Naive B cell (primary cell): ENCODE data around the gene DNAJC16. TPM values are rescaled to one million over a fixed set of nuclear protein-coding genes. Genes with fewer than 3 reads are reported as not detected.

Experiments used
- ATAC-seq, 2 donors: fragments of 150-1000 bp; cut with Tn5 transposase; 2 replicates each; pipeline ENCODE4 v1.10.0; 2021; ENCODE audit warnings: low read depth in 2 of 2, mild to moderate bottlenecking in 2 of 2, moderate library complexity in 2 of 2
- DNase-seq: peaks from one replicate; pipeline ENCODE4 v3.0.0; 2022
- H3K27ac Mint-ChIP-seq, 6 donors: one replicate each; pipeline ENCODE4 v1.8.0; 2020 to 2022; ENCODE audit warnings: mild to moderate bottlenecking in 6 of 6, mixed read lengths in 6 of 6, moderate library complexity in 5 of 6, inconsistent platforms in 2 of 6
- H3K27me3 Mint-ChIP-seq, 3 donors: one replicate each; pipeline ENCODE4 v1.8.0; 2021 to 2022; ENCODE audit warnings: mixed read lengths in 3 of 3, mild to moderate bottlenecking in 1 of 3
- H3K36me3 Mint-ChIP-seq, 2 donors: one replicate each; pipeline ENCODE4 v1.8.0; 2020 to 2022; ENCODE audit warnings: mixed read lengths in 2 of 2, inconsistent platforms in 1 of 2, mild to moderate bottlenecking in 1 of 2
- H3K4me1 Mint-ChIP-seq, 3 donors: one replicate each; pipeline ENCODE4 v1.8.0; 2020 to 2022; ENCODE audit warnings: mixed read lengths in 3 of 3, inconsistent platforms in 1 of 3, mild to moderate bottlenecking in 1 of 3, moderate library complexity in 1 of 3
- H3K4me3 Mint-ChIP-seq, 8 donors: one replicate each; pipeline ENCODE4 v1.8.0; 2020 to 2022; ENCODE audit warnings: mild to moderate bottlenecking in 8 of 8, mixed read lengths in 8 of 8, moderate library complexity in 8 of 8, inconsistent platforms in 2 of 8
- H3K9me3 Mint-ChIP-seq, 7 donors: one replicate each; pipeline ENCODE4 v1.8.0; 2020 to 2022; ENCODE audit warnings: mixed read lengths in 7 of 7, mild to moderate bottlenecking in 5 of 7, inconsistent platforms in 2 of 7, moderate library complexity in 1 of 7
- polyA plus RNA-seq, 6 donors: library from polyadenylated mRNA; unstranded; fragments of 300-500 nt; fragmentation: Illumina TruSeq; gene quantifications; one replicate each; pipeline ENCODE4 v1.2.3, GENCODE V29; 2021; ENCODE audit warnings: low read depth in 6 of 6

The DNAJC16 gene
- polyA plus RNA-seq, 6 donors from 2014 or later, result 8.5 to 15.4 (median 14.4) TPM

GRCh38 chr1:15531003-15531402 lies 4.4 kb downstream of the DNAJC16 start:
- ATAC-seq, result no peak
- H3K9me3 Mint-ChIP-seq, result no peaks in the 10 kb centered on the region
- DNase-seq, result no peak
- no peaks in the 10 kb centered on the region for H3K27me3 Mint-ChIP-seq
- H3K36me3 Mint-ChIP-seq, result no peaks in the 10 kb centered on the region
- H3K27ac Mint-ChIP-seq, result peak overlapping the region in 1 of 6 donors; percentile 24
- H3K4me3 Mint-ChIP-seq, result no peak overlapping the region
- H3K4me1 Mint-ChIP-seq, result peaks cover 24 to 31% (median 31%) of the 10 kb centered on the region in 3 donors

DNA sequence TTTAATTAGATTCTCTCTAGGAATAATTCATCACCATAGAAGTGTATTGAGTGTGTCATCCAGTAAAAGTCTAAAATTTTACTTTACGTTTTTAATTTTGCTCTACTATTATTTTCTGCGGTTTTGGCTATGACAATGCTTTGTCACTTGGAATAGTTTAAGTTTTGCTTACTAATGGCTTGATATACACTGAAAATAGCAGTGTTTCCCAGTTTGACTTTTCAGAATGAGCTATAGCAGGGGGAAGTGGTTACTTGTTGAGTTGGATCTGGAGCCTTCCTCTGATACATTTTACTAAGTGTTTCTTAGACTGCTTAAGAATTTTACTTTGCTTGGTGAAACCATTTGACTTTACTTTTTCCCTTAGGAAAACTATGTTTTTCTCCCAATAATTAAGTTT lies 5.0 kb downstream of the DNAJC16 start:
- peaks cover 19 to 26% (median 25%) of the 10 kb centered on the region in 3 donors for H3K4me1 Mint-ChIP-seq
- peak overlapping the region in 3 of 6 donors; percentile 1 to 39 (median 29) for H3K27ac Mint-ChIP-seq
- DNase-seq, result no peak
- H3K4me3 Mint-ChIP-seq, result no peak overlapping the region
- no peak for ATAC-seq
- no peaks in the 10 kb centered on the region for H3K9me3 Mint-ChIP-seq
- no peaks in the 10 kb centered on the region for H3K27me3 Mint-ChIP-seq
- H3K36me3 Mint-ChIP-seq, result peaks cover 0 to 5% of the 10 kb centered on the region in 2 donors

- H3K36me3 Mint-ChIP-seq, result peaks cover 11 to 12% of the 10 kb centered on the region in 2 donors
Measured at GRCh38 chr1:15538771-15539170, 12.1 kb downstream of the DNAJC16 start.

GRCh38 chr1:15540186-15540585 lies 13.5 kb downstream of the DNAJC16 start:
- DNase-seq, result no peak
- no peak for ATAC-seq
- H3K27me3 Mint-ChIP-seq, result no peaks in the 10 kb centered on the region
- no peak overlapping the region for H3K4me3 Mint-ChIP-seq
- peak overlapping the region in 1 of 6 donors; percentile 22 for H3K27ac Mint-ChIP-seq
- peaks cover 0 to 3% (median 3%) of the 10 kb centered on the region in 3 donors for H3K4me1 Mint-ChIP-seq
- peaks cover 12 to 17% of the 10 kb centered on the region in 2 donors for H3K36me3 Mint-ChIP-seq
- no peaks in the 10 kb centered on the region for H3K9me3 Mint-ChIP-seq

More at GRCh38 chr1:15538771-15539170, 12.1 kb downstream of the DNAJC16 start:
- ATAC-seq (no peak), DNase-seq (no peak)
- peaks cover 0 to 3% (median 3%) of the 10 kb centered on the region in 3 donors for H3K4me1 Mint-ChIP-seq
- no peaks in the 10 kb centered on the region for H3K9me3 Mint-ChIP-seq
- peak overlapping the region in 1 of 6 donors; percentile 73 for H3K27ac Mint-ChIP-seq
- H3K27me3 Mint-ChIP-seq, result no peaks in the 10 kb centered on the region
- H3K4me3 Mint-ChIP-seq, result no peak overlapping the region

DNA sequence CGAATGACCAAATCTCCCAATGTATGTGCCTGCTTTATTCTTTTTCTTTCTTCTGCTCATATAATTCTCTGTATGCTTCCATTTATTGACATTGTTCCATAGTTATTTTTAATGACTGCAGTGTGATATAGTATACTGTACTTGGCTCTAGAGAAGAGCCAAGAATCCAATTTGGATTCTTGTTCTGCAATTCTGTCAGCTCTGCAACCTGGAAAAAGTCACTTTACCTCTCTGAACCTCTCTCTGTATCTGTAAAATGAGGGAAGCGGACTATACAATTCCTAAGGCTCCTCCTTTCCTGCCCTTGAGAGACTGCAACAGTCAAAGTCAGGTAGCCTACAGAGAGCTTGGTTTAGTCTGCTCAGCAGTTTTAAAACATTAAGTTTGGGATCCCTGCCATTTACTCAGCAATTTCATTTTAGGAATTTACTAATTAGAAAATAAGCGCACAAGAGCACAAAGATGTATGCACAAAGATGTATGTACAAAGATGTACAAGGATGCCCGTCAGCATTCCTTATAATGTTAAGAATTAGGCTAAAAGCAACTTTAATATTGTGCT lies 14.7 kb downstream of the DNAJC16 start:
- H3K36me3 Mint-ChIP-seq, result peaks cover 12 to 19% of the 10 kb centered on the region in 2 donors
- H3K27me3 Mint-ChIP-seq, result no peaks in the 10 kb centered on the region
- H3K4me3 Mint-ChIP-seq, result no peak overlapping the region
- ATAC-seq, result no peak
- peaks cover 0 to 3% (median 3%) of the 10 kb centered on the region in 3 donors for H3K4me1 Mint-ChIP-seq
- H3K9me3 Mint-ChIP-seq, result no peaks in the 10 kb centered on the region
- no peak for DNase-seq
- no peak overlapping the region for H3K27ac Mint-ChIP-seq

GRCh38 chr1:15542388-15543250 lies 16.0 kb downstream of the DNAJC16 start:
- ATAC-seq (no peak), DNase-seq (no peak)
- Mint-ChIP-seq H3K36me3 (peaks cover 14 to 18% of the 10 kb centered on the region in 2 donors), H3K27me3 (no peaks in the 10 kb centered on the region), H3K27ac (peak overlapping the region in 2 of 6 donors; percentile 22 to 38), H3K4me3 (no peak overlapping the region), H3K9me3 (no peaks in the 10 kb centered on the region), H3K4me1 (peaks cover 0 to 3% (median 3%) of the 10 kb centered on the region in 3 donors)

GRCh38 chr1:15543251-15543588 lies 16.6 kb downstream of the DNAJC16 start:
- H3K9me3 Mint-ChIP-seq, result no peaks in the 10 kb centered on the region
- peaks cover 20 to 24% of the 10 kb centered on the region in 2 donors for H3K36me3 Mint-ChIP-seq
- H3K27me3 Mint-ChIP-seq, result no peaks in the 10 kb centered on the region
- H3K4me3 Mint-ChIP-seq, result no peak overlapping the region
- no peak overlapping the region for H3K27ac Mint-ChIP-seq
- H3K4me1 Mint-ChIP-seq, result peaks cover 0 to 3% (median 3%) of the 10 kb centered on the region in 3 donors
- ATAC-seq, result no peak
- DNase-seq, result no peak

DNA sequence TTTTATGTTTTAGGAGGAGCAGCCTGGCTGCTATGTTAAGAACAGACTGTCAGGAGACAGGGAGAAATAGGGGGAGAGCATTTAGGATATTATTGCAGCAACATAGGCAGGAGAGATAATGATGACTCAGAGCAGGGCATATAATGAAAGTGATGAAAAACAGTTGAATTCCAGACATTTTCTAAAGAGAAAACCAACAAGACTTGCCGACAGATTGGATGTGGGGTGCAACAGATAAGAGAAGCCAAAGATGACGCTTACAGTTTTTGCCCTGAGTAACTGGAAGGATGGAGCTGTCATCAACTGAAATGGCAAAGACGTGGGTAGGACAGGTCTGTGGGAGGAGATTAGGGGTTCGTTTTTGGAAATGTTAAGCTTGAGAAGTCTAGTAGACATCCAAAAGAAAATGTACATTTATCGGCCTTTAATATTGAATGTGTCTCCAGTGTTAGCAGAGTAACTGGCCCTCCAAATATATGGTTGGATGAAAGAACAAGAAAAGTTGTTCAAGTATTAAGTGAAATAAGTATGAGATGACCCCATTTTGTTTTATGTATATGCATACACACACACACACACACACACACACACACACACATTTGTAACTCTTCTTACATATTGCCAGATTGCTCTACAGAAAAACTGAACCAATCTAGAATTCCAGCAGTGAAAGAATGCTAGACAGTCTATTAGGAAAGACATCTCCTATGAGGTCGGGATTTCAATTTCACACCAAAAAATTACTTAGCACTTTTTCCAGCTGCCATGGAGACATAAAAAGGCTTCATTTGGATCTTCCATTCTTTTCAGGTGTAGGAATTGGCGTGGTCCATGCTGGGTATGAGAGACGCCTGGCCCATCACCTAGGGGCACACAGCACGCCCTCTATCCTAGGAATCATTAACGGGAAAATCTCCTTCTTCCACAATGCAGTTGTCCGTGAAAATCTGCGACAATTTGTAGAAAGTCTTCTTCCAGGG lies 17.2 kb downstream of the DNAJC16 start:
- Mint-ChIP-seq H3K4me3 (no peak overlapping the region), H3K36me3 (peaks cover 20 to 24% of the 10 kb centered on the region in 2 donors), H3K4me1 (peaks cover 0 to 4% (median 3%) of the 10 kb centered on the region in 3 donors), H3K27ac (peak overlapping the region in 3 of 6 donors; percentile 3 to 65 (median 55)), H3K27me3 (no peaks in the 10 kb centered on the region), H3K9me3 (no peaks in the 10 kb centered on the region)
- no peak for ATAC-seq
- no peak for DNase-seq

GRCh38 chr1:15546641-15547040 lies 20.0 kb downstream of the DNAJC16 start:
- peaks cover 0 to 6% (median 4%) of the 10 kb centered on the region in 3 donors for H3K4me1 Mint-ChIP-seq
- DNase-seq (no peak), ATAC-seq (no peak)
- H3K27ac Mint-ChIP-seq, result no peak overlapping the region
- no peak overlapping the region for H3K4me3 Mint-ChIP-seq
- no peaks in the 10 kb centered on the region for H3K27me3 Mint-ChIP-seq
- no peaks in the 10 kb centered on the region for H3K9me3 Mint-ChIP-seq
- H3K36me3 Mint-ChIP-seq, result peaks cover 20 to 24% of the 10 kb centered on the region in 2 donors

DNA sequence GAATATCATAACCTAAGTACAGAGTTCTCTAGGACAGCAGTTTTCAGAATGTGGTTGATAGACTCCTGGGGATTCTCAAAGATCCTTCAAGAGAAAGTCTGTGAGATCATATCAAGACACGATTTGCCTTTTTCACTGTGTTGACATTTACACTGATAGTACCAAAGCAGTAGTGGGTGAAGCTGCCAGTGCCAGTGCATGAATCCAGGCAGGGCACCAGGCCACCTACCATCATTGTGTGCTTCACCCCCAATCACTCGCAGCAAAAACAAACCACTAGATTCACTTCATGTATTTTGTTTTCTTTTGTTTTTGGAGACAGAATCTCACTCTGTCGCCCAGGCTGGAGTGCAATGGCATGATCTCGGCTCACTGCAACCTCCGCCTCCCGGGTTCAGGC lies 23.9 kb downstream of the DNAJC16 start:
- no peak overlapping the region for H3K4me3 Mint-ChIP-seq
- H3K27me3 Mint-ChIP-seq, result no peaks in the 10 kb centered on the region
- DNase-seq (no peak), ATAC-seq (no peak)
- peak overlapping the region; percentile 20 to 89 (median 60) for H3K27ac Mint-ChIP-seq
- peaks cover 0 to 4% (median 3%) of the 10 kb centered on the region in 3 donors for H3K4me1 Mint-ChIP-seq
- peaks cover 7 to 12% of the 10 kb centered on the region in 2 donors for H3K36me3 Mint-ChIP-seq
- no peaks in the 10 kb centered on the region for H3K9me3 Mint-ChIP-seq

- H3K27ac Mint-ChIP-seq, result peak overlapping the region in 3 of 6 donors; percentile 20 to 78 (median 77)
- no peaks in the 10 kb centered on the region for H3K9me3 Mint-ChIP-seq
- no peak overlapping the region for H3K4me3 Mint-ChIP-seq
- DNase-seq (no peak), ATAC-seq (no peak)
- no peaks in the 10 kb centered on the region for H3K27me3 Mint-ChIP-seq
- peaks cover 5 to 13% of the 10 kb centered on the region in 2 donors for H3K36me3 Mint-ChIP-seq
- H3K4me1 Mint-ChIP-seq, result peaks cover 0 to 2% (median 0%) of the 10 kb centered on the region in 3 donors
Measured at GRCh38 chr1:15557008-15557407, 30.4 kb downstream of the DNAJC16 start.

GRCh38 chr1:15557594-15557993 lies 30.9 kb downstream of the DNAJC16 start:
- peaks cover 5 to 13% of the 10 kb centered on the region in 2 donors for H3K36me3 Mint-ChIP-seq
- peak overlapping the region in 1 of 6 donors; percentile 71 for H3K27ac Mint-ChIP-seq

DNA sequence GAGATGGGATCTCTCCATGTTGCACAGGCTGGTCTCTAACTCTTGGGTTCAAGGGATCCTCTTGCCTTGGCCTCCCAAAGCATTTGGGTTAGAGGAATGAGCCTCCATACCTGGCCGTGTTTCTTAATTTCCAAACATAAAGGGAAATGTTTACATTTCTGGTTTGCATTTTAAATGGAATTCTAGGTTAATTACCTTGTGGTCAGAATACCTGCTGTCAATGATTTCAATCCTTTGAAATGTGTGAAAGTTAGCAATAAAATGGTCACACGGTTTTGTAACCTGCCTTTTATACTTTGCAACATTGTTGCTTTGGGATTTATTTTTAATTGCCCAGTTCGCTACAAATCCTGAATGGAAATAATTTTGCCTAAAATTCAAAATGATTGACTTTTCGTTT lies 31.9 kb downstream of the DNAJC16 start:
- DNase-seq, result no peak
- H3K4me3 Mint-ChIP-seq, result no peak overlapping the region
- no peaks in the 10 kb centered on the region for H3K27me3 Mint-ChIP-seq
- H3K9me3 Mint-ChIP-seq, result no peaks in the 10 kb centered on the region
- H3K36me3 Mint-ChIP-seq, result peaks cover 5 to 13% of the 10 kb centered on the region in 2 donors
- H3K4me1 Mint-ChIP-seq, result peaks cover 0 to 12% (median 0%) of the 10 kb centered on the region in 3 donors
- no peak for ATAC-seq
- H3K27ac Mint-ChIP-seq, result peak overlapping the region in 1 of 6 donors; percentile 30

More at GRCh38 chr1:15557594-15557993, 30.9 kb downstream of the DNAJC16 start:
- ATAC-seq, result no peak
- DNase-seq, result no peak
- Mint-ChIP-seq H3K9me3 (no peaks in the 10 kb centered on the region), H3K27me3 (no peaks in the 10 kb centered on the region), H3K4me1 (peaks cover 0 to 3% (median 0%) of the 10 kb centered on the region in 3 donors), H3K4me3 (no peak overlapping the region)
